Right lung (tissue), 5 donors: ENCODE data around the gene GRIN3A. TPM values are rescaled to one million over a fixed set of nuclear protein-coding genes. Genes with fewer than 3 reads are reported as not detected.

Experiments used
- DNase-seq, 2 donors: peaks; one replicate each; pipeline ENCODE4 v3.0.0-alpha.2; 2013
- polyA plus RNA-seq, 5 donors: library from polyadenylated mRNA; unstranded; fragments of 120-200 nt; gene quantifications; one replicate each; pipeline versions ENCODE4 v1.2.1 to v1.2.3, GENCODE V29; 2013; ENCODE audit warnings: inconsistent platforms in 1 of 5, low replicate concordance in 1 of 5; ENCODE audit not compliant: insufficient read length in 5 of 5, insufficient read depth in 1 of 5

The GRIN3A gene
- polyA plus RNA-seq, 5 donors: 0.26 to 1.8 (median 1.0) TPM

GRCh38 chr9:101528015-101528414, 210.4 kb downstream of the GRIN3A start:
- DNase-seq: no peak

GRCh38 chr9:101527066-101527465, 211.4 kb downstream of the GRIN3A start:
- no peak for DNase-seq

- no peak for DNase-seq
Observed at GRCh38 chr9:101524371-101524770, 214.1 kb downstream of the GRIN3A start.

Other genes with a start within 250 kb of the GRIN3A start
- gene RNF20, start 204.8 kb downstream of the GRIN3A start, polyA plus RNA-seq: 10 to 100 TPM; 41.5 to 61.8 (median 58.2) TPM
- gene PPP3R2, start 143.7 kb downstream of the GRIN3A start, polyA plus RNA-seq: under 1 TPM in 1 of 5 donors, not detected in 4; 0.04 TPM